GM21360 (cell line): ENCODE results near the gene S1PR2.
A peak's percentile ranks its signal among the peaks of the same experiment; 100 is the strongest.
"Not testable (repeated sequence)": the region's sequence is repeated elsewhere in the genome, so short reads cannot be mapped to it uniquely, and the experiment has no call there.

ENCODE experiments used
- ATAC-seq: cut with Tn5 transposase; IDR thresholded peaks from one replicate; pipeline ENCODE4 v1.9.1; 2021; ENCODE audit warnings: mild to moderate bottlenecking, moderate library complexity; ENCODE audit not compliant: unreplicated experiment

Gene S1PR2

GRCh38 chr19:10255358-10255757 lies 24.2 kb upstream of the S1PR2 start:
- ATAC-seq: no peak

GRCh38 chr19:10254244-10254643 lies 23.1 kb upstream of the S1PR2 start:
- ATAC-seq: no peak

- no peak for ATAC-seq
These were observed 21.6 kb upstream of the S1PR2 start for GRCh38 chr19:10252707-10253106.

- peak; percentile 87 for ATAC-seq
These were observed 20.9 kb upstream of the S1PR2 start, which contains the start of gene MRPL4 for GRCh38 chr19:10251792-10252694. MRPL4 (plus strand) TSS chr19:10252214; CDS start chr19:10252254, 40 bp downstream.

GRCh38 chr19:10246511-10246910 lies 15.4 kb upstream of the S1PR2 start:
- ATAC-seq: no peak

GRCh38 chr19:10245189-10245939 lies 14.2 kb upstream of the S1PR2 start:
- ATAC-seq: no peak

- ATAC-seq: no peak
These were observed 12.5 kb upstream of the S1PR2 start for GRCh38 chr19:10243606-10244005.

- ATAC-seq: not testable (repeated sequence)
These were observed 10.8 kb upstream of the S1PR2 start for GRCh38 chr19:10241826-10242449.

GRCh38 chr19:10238172-10238783 lies 7.1 kb upstream of the S1PR2 start:
- no peak for ATAC-seq

- no peak for ATAC-seq
These were observed 6.6 kb upstream of the S1PR2 start for GRCh38 chr19:10237702-10238101.

GRCh38 chr19:10235409-10235808 lies 4.3 kb upstream of the S1PR2 start:
- not testable (repeated sequence) for ATAC-seq

- ATAC-seq: no peak
These were observed 3.9 kb upstream of the S1PR2 start for GRCh38 chr19:10235003-10235402.

GRCh38 chr19:10233946-10234345 lies 2.8 kb upstream of the S1PR2 start:
- ATAC-seq: no peak

GRCh38 chr19:10231612-10232228 lies 589 bp upstream of the S1PR2 start:
- ATAC-seq: no peak

GRCh38 chr19:10230173-10230860 lies 814 bp downstream of the S1PR2 start:
- ATAC-seq: no peak

GRCh38 chr19:10228920-10229319 lies 2.2 kb downstream of the S1PR2 start:
- no peak for ATAC-seq

- ATAC-seq: no peak
These were observed 2.7 kb downstream of the S1PR2 start for GRCh38 chr19:10228393-10228792.

GRCh38 chr19:10227026-10227971 lies 3.8 kb downstream of the S1PR2 start:
- no peak for ATAC-seq
